Measurements from ENCODE around the gene PLPP1.

DNA sequence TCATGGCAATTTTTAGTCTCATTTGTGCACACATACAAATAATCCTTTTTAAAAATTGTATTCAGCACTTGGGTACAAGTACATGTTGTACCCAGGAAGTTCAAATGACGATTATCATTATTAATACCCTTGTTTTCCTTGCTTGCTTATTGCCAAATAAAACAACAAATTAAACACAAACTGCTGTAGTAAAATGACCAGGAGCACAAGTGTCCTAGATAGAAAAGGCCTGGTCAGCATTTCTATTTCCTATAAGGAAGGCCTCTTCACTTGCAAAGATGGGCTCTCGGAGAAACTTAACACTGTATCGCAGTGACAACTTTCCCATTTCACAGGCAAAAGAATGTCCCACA is 34.7 kb upstream of the PLPP1 start:
- no peak for TF ChIP-seq POLR2AphosphoS5 (IDR thresholded peaks at IDR 0.05; ENCODE audit: borderline replicate concordance, low read depth, low read length)
- no peak for TF ChIP-seq EZH2 (IDR thresholded peaks at IDR 0.05)
- no peak for TF ChIP-seq FOXP2 (optimal IDR thresholded peaks at IDR 0.05; ENCODE audit: control extremely low read depth, extremely low read length, insufficient read depth)

Measured in SK-N-MC (cell line).